HL-60 (cell line): Measurements from ENCODE around the gene KIF12.

Experiments
- POLR2AphosphoS5 ChIP-seq: IDR thresholded peaks from 2 replicates; pipeline ENCODE4 v1.6.1; 2012; ENCODE audit warnings: low read depth
- TF ChIP-seq, protein P1 (sequence below): IDR thresholded peaks from one replicate; pipeline ENCODE4 v1.5.1; 2011; ENCODE audit warnings: low read length, control low read depth, inconsistent platforms; ENCODE audit not compliant: insufficient read depth
- TF ChIP-seq, protein P2 (sequence below): IDR thresholded peaks from 2 replicates; pipeline ENCODE4 v1.6.1; 2012; ENCODE audit warnings: low read depth; ENCODE audit not compliant: insufficient replicate concordance

DNA sequence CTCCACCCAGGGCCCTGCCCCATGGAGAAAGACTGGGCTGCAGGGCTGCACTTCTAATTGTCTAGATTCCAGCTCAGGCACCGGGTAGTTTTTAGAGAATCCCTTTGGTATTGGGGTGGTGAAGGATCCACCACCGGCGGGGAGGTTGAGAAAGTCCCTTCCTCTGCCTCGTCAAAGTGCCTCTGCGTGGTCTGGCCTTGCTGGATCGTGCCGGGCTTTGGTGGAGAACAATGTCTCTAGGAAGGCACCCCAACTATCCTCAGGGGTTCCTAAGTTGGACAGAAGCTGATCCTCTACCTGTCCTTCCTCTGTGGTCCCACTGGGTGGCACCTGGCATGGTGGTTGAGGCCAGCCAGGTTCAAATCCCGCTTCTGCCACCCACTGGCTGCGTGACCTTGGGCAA lies 13.7 kb downstream of the KIF12 start:
- no peak for TF ChIP-seq POLR2AphosphoS5
- TF ChIP-seq, protein P1, sequence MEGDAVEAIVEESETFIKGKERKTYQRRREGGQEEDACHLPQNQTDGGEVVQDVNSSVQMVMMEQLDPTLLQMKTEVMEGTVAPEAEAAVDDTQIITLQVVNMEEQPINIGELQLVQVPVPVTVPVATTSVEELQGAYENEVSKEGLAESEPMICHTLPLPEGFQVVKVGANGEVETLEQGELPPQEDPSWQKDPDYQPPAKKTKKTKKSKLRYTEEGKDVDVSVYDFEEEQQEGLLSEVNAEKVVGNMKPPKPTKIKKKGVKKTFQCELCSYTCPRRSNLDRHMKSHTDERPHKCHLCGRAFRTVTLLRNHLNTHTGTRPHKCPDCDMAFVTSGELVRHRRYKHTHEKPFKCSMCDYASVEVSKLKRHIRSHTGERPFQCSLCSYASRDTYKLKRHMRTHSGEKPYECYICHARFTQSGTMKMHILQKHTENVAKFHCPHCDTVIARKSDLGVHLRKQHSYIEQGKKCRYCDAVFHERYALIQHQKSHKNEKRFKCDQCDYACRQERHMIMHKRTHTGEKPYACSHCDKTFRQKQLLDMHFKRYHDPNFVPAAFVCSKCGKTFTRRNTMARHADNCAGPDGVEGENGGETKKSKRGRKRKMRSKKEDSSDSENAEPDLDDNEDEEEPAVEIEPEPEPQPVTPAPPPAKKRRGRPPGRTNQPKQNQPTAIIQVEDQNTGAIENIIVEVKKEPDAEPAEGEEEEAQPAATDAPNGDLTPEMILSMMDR: no peak
- TF ChIP-seq, protein P2, sequence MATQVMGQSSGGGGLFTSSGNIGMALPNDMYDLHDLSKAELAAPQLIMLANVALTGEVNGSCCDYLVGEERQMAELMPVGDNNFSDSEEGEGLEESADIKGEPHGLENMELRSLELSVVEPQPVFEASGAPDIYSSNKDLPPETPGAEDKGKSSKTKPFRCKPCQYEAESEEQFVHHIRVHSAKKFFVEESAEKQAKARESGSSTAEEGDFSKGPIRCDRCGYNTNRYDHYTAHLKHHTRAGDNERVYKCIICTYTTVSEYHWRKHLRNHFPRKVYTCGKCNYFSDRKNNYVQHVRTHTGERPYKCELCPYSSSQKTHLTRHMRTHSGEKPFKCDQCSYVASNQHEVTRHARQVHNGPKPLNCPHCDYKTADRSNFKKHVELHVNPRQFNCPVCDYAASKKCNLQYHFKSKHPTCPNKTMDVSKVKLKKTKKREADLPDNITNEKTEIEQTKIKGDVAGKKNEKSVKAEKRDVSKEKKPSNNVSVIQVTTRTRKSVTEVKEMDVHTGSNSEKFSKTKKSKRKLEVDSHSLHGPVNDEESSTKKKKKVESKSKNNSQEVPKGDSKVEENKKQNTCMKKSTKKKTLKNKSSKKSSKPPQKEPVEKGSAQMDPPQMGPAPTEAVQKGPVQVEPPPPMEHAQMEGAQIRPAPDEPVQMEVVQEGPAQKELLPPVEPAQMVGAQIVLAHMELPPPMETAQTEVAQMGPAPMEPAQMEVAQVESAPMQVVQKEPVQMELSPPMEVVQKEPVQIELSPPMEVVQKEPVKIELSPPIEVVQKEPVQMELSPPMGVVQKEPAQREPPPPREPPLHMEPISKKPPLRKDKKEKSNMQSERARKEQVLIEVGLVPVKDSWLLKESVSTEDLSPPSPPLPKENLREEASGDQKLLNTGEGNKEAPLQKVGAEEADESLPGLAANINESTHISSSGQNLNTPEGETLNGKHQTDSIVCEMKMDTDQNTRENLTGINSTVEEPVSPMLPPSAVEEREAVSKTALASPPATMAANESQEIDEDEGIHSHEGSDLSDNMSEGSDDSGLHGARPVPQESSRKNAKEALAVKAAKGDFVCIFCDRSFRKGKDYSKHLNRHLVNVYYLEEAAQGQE: no peak
